Right ventricle myocardium inferior (tissue), 1 donor: ENCODE measurements around the gene ARID2. TPM values are rescaled to one million over a fixed set of nuclear protein-coding genes. Genes with fewer than 3 reads are reported as not detected.

ENCODE experiments used
- ATAC-seq: fragments of 200-7000 bp; cut with Tn5 transposase; one replicate; pipeline ENCODE4 v1.9.1; 2020; ENCODE audit warnings: mild to moderate bottlenecking, moderate library complexity
- DNase-seq: peaks from one replicate; pipeline ENCODE4 v3.0.0; 2021; ENCODE audit errors: missing footprints
- intact Hi-C: fragments of 100-400 bp; cut with DNase I; formaldehyde crosslinking; loops from one replicate; pipeline ENCODE4 v1.11.0; 2022
- total RNA-seq: library from RNA; stranded (reverse); fragmentation: NEBNext Ultra II Directional; extraction: Animal tissue kit (Norgen Biotek cat#: 25700); gene quantifications from one replicate; pipeline ENCODE4 v1.2.1, GENCODE V29; 2021
- donor health status: DM: no; HTN: yes; CAD: no; lungs with severe emphysema.

Gene ARID2
- total RNA-seq, 1 donor from 2014 or later: 11.9 TPM

DNA sequence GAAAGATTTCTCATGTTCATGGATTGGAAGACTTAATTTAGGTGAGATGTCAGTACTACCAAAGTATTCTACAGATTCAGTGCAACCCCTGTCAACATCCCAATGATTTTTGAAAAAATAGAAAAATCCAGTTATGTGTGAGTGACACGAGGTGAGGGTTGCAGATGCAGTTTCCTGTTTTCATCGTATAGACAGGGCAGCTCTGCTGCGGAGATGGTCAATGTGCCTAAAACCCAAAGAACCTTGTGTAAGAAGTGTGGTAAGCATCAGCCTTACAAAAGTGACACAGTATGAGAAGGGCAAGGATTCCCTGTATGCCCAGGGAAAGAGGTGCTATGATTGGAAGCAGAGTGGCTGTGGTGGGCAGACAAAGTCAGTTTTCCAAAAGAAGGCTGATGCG lies 166.5 kb downstream of the ARID2 start:
- intact Hi-C loops: no loop called here
- no peak for DNase-seq
- ATAC-seq: no peak

DNA sequence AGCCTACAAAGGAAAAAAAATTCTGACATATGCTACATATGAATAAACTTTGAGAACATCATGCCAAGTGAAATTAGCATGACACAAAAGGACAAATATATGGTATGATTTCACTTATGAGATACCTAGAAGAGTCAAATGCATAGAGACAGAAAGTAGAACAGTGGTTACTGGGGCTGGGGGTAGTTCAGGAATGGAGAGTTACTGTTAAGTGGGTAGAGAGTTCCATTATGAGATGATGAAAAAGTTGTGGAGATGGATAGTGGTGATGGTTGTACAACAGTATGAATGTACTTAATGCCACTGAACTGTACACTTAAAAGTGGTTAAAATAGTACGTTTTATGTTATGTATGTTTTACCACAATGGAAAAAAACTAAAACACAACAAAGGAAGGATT lies 168.6 kb downstream of the ARID2 start:
- intact Hi-C loops: no loop called here
- ATAC-seq (no peak), DNase-seq (no peak)

- intact Hi-C loops: no loop called here
- ATAC-seq: no peak
- DNase-seq: no peak
Observed at GRCh38 chr12:45907955-45908354, 178.4 kb downstream of the ARID2 start.

DNA sequence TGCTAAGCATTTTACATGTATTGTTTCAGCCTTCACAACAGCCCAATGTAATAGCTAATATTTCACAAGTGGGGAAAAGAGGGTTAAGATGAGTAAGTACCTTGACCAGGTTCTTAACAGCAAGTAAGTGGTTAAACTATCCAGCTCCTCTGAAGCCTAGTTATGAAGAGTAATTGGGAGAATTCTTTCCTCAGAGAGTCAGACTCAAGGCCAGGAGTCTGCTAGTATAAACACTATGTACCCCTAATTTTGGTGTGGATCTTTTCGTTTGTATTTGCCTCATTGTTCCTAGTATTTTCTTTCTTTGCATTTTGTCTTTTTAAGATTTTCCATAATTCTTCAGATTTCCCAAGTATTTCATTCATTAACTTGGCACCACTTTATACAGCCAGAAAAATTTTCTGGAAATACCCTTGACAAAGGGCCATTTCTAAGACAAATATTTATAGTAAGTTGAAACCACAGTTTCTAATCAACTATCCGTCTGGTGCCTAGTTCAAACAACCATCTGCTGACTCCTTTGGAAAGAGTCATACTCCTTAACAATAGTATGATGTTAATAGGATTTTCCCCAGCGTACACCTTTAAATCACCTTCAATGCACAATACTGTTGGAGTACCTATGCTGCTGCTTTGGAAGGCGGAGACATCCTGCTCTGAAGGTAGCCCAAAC lies 179.7 kb downstream of the ARID2 start:
- no peak for DNase-seq
- intact Hi-C loops: no loop called here
- ATAC-seq: no peak

DNA sequence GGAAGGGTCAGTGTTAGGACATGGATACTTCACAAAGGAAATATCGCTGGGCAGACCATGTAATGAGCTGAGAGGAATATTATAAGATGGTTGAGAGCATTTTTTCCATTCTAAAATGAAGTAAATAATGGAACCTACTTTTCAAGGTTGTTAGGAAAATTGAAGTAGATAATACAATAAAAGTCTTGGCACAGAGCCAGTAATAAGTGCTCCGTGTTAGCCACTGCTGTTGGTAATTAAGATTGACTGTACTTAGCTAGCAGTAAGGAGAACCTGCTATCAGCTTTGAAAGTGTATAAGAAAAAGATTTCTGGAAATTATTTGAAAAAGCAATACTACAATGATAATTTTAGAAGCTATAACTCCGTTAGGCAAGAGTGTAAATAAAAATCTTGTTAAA lies 183.3 kb downstream of the ARID2 start:
- ATAC-seq (no peak), DNase-seq (no peak)
- intact Hi-C loops: no loop called here

DNA sequence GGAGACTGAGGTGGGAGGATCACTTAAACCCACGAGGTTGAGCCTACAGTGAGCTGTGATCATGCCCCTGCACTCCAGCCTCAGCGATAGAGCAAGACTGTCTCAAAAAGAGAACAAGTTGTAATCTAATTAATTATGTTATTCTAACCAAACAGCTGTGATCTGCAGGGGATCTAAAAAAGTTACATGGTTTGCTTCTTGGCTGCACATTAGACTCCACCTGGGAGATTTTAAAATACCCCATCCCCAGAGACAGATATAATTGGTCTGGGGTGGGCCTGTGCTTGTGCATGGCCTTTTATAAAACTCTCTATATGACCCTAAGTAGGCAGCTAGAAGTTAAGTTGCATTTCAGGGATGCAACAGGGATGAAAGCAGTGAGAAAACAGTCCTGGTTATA lies 184.1 kb downstream of the ARID2 start:
- ATAC-seq (no peak), DNase-seq (no peak)
- intact Hi-C loops: no loop called here

DNA sequence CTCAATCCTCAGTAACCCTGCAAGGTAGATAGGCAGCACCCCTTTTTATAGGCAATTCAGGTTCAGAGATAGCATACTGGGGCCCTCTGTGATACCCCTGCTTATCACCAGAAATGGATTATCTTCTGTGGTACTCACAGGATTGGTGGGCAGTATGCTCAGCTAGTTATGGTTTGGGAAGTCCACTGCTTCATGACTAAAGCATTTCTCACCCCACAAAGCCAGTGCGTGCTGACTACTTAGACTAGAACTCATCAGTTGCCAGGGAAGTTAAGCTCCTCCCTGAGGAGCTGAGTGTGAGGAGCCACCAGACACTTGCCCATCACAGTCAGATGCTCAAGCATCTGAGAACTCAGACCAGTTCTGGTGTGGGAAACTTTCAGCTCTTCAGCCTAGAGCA lies 184.6 kb downstream of the ARID2 start:
- DNase-seq (no peak), ATAC-seq (peak; percentile 31)
- intact Hi-C loops: no loop called here

- ATAC-seq (no peak), DNase-seq (no peak)
- intact Hi-C loops: no loop called here
Observed at GRCh38 chr12:45915405-45915804, 185.9 kb downstream of the ARID2 start.

- ATAC-seq (no peak), DNase-seq (no peak)
- intact Hi-C loops: no loop called here
Observed at GRCh38 chr12:45918818-45919217, 189.3 kb downstream of the ARID2 start.

DNA sequence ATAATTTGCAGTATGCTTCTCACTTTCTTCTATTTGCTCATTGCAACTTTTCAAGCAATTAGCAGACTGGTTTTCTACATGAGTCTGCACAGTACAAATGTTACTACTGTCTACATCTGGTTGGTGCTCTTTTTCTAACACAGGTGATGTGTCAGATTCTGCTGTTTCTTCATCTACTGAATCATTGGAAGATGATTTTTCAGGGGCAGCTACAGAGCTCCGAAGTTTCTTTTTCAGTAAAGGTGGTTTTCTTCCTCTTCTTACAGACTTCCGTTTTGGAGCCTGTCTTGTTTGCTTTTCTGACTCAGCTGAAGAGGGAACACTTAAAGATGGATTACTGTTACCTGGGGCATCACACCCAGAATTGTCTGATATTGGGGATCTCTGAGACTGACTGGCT lies 198.8 kb downstream of the ARID2 start:
- ATAC-seq (no peak), DNase-seq (no peak)
- intact Hi-C loops: no loop called here

DNA sequence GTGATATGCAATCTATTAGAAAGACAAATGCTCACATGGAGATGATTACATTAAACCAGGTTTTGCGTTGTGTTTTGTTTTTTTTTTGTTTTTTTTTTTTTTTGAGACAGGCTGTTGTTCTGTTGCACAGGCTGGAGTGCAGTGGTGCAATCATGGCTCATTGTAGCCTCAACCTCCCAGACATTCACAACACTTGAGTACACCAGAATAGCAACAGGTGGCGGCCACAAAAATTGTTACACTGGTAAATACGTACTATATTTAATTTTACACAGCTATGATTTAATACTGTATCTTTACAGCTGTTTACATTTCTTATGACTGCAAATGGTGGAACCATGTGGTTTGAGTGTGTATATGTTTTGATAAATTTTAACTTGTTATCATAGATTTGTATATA lies 200.9 kb downstream of the ARID2 start:
- no peak for ATAC-seq
- intact Hi-C loops: no loop called here

GRCh38 chr12:45933504-45933903 lies 204.0 kb downstream of the ARID2 start:
- intact Hi-C loops: no loop called here
- no peak for DNase-seq
- no peak for ATAC-seq

More for the DNA sequence above, 200.9 kb downstream of the ARID2 start:
- no peak for DNase-seq

- intact Hi-C loops: no loop called here
- ATAC-seq (no peak), DNase-seq (no peak)
Observed at GRCh38 chr12:45934956-45935355, 205.4 kb downstream of the ARID2 start.

GRCh38 chr12:45938566-45938965 lies 209.1 kb downstream of the ARID2 start:
- intact Hi-C loops: no loop called here
- ATAC-seq: no peak
- no peak for DNase-seq

DNA sequence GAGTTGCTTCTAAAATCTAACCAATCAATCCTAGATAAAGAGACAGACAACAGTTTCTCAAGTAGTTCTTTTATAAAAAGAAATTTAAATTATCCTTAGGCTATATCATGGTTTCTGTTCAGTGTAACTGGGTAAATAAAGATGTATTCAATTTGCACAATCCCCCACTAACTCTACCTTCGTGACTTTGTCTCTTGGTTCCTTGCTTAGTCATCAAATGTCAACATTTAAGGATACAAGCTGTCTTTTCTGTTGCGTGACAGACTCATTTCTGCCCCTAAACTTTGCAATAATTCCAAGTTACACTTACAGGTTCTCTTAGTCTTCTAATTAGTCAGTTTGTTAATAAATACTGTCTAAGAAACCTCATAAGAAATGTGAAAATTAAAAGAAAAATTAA lies 210.3 kb downstream of the ARID2 start:
- DNase-seq (no peak), ATAC-seq (no peak)
- intact Hi-C loops: no loop called here

GRCh38 chr12:45944771-45945170 lies 215.3 kb downstream of the ARID2 start:
- ATAC-seq: no peak
- intact Hi-C loops: no loop called here
- DNase-seq: no peak

DNA sequence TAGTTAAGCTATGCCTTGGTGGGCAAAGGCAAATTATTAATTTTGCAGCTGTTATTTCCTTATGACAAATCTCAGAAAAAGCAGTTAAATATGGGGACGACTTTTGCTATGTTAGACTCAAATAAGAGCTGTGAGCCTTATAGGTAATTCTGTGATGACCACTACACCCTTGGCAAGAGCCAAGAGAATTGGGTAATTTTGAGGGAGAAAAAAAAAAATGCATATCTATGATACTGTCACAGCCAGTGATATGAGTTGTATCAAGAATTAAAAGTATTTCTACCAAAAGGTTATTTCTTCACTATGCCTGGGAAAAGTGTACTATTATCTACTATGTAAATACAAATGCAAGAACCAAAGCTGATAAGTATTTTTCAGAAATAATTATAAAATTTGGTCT lies 216.9 kb downstream of the ARID2 start:
- ATAC-seq (no peak), DNase-seq (no peak)
- intact Hi-C loops: no loop called here

DNA sequence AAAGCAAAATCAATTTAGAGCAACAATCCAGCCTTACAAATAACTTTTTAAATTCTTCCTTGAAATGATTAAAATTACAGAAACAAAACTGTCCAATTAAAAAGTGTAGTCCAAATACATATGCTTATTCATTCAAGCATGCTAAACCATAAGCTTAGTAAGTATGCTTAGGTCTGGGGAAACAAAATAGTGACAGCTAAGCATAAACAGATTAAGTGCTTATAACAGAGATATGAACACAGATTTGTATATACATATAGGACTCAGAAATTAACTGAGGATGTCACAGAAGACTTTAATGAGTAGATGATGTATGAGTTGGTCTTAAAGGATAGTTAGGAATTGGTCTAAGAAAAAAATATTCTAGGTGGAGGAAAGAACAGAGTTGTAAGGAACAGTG lies 219.0 kb downstream of the ARID2 start:
- intact Hi-C loops: no loop called here
- ATAC-seq: no peak
- DNase-seq: no peak
